Measurements from ENCODE around the gene ZNF763.
"Not testable (repeated sequence)": the region's sequence is repeated elsewhere in the genome, so short reads cannot be mapped to it uniquely, and the experiment has no call there.

The ZNF763 gene

DNA sequence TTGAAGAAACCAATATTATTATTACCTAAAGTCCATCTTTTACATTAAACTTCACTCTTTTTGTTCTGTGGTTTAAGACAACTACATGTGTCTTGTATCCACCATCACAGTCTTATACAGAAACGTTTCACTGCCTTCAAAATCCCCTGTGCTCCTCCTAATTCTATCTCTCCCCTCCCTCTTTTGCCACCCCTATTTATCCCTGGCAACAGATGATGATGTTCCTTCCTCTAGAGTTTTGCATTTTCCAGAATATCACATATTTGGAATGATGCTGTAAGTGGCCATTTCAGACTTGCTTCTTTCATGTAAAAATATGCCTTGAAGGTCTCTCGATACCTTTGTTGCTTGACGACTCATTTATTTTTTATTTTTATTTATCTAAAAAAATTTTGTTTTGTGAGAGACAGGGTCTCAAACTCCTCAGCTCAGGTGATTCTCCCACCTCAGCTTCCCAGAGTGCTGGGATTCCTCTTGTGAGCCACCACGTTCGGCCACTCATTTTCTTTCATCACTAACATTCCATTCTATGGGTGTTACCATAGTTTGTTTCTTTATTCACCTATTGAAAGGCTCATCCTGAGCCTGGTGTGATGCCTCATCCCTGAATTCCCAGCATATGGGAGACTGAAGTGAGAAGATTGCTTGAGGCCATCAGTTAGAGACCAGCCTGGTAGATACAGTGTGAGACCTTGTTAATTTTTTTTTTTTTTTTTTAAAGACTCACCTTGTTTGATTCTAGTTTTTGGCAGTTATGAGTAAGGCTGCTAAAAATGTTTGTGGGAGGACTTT lies 8.4 kb downstream of the ZNF763 start:
- DNase-seq, result no peak

DNA sequence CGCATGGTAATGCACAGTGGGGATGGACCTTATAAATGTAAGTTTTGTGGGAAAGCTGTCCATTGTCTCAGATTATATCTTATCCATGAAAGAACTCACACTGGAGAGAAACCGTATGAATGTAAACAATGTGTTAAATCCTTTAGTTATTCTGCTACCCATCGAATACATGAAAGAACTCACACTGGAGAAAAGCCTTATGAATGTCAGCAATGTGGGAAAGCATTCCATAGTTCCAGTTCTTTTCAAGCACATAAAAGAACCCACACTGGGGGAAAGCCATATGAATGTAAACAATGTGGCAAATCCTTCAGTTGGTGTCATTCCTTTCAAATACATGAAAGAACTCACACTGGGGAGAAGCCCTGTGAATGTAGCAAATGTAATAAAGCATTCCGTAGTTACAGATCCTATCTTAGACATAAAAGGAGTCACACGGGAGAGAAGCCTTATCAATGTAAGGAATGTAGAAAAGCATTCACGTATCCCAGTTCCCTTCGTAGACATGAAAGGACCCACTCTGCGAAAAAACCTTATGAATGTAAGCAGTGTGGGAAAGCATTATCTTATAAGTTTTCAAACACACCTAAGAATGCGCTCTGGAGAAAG lies 13.8 kb downstream of the ZNF763 start:
- DNase-seq, result no peak

DNA sequence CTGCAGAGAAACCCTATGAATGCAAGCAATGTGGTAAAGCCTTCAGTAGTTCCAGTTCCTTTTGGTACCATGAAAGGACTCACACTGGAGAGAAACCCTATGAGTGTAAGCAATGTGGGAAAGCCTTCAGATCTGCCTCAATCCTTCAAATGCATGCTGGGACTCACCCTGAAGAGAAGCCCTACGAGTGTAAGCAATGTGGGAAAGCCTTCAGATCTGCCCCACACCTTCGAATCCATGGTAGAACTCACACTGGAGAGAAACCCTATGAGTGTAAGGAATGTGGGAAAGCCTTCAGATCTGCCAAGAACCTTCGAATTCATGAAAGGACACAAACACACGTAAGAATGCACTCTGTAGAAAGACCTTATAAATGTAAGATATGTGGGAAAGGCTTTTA lies 14.7 kb downstream of the ZNF763 start:
- no peak for DNase-seq

GRCh38 chr19:11982526-11982925 lies 17.7 kb downstream of the ZNF763 start:
- no peak for DNase-seq

DNA sequence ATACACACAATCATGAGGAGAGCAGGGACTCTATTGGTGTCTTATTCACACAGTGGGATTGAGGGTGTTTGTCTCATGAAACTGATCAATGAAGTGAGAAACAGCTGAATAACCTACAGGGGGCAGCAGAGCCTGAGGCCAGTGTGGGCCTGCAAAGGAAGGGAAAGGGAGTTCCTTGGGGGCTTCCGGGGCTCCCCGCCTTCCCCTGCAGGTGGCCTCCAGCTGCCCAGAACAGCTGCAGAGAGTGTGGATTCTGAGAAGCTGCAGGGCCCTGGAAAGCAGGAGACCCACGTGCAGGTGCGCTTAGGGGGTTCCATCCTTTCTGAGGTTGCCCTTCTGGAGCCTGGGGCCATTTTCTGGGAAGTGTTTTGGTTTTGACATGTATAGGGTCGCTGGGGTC lies 20.1 kb downstream of the ZNF763 start:
- DNase-seq, result no peak

- DNase-seq, result no peak
These were observed 21.9 kb downstream of the ZNF763 start for GRCh38 chr19:11986754-11987153.

GRCh38 chr19:11987405-11988281 lies 22.8 kb downstream of the ZNF763 start:
- DNase-seq, result peak; percentile 83

- DNase-seq, result no peak
These were observed 24.2 kb downstream of the ZNF763 start for GRCh38 chr19:11989112-11989456.

DNA sequence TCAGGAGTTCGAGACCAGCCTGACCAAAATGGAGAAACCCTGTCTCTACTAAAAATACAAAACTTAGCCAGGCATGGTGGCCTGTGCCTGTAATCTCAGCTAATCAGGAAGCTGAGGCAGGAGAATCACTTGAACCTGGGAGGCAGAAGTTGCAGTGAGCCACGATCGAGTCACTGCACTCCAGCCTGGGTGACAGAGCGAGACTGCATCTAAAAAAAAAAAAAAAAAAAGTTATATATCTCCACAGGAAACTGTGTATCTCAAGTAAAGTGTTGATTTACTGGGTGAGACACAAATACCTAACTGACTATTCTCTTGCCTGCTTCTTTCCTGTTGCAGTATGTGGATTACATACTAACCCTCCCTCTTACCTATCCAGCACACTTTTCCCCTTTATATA lies 27.1 kb downstream of the ZNF763 start:
- DNase-seq, result not testable (repeated sequence)

DNA sequence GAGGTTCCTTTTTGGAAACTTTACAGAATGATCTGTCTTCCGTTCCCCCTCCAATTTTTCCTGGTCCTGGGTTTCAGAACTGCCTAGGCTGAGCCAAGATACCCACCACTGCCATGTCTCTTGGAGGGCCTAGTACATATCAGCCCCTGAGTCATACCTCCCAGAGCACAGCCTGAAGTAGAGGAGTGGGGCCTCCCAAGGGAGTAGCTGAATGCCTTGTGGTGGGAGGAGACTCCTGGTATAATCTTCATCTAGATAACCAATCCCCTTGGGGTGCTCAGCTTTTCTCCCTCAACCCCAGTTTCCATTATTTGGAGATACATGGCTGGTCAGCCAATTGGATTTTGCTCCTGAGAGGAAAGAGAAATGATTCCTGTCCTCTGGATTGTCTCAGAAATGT lies 30.3 kb downstream of the ZNF763 start:
- DNase-seq, result no peak

DNA sequence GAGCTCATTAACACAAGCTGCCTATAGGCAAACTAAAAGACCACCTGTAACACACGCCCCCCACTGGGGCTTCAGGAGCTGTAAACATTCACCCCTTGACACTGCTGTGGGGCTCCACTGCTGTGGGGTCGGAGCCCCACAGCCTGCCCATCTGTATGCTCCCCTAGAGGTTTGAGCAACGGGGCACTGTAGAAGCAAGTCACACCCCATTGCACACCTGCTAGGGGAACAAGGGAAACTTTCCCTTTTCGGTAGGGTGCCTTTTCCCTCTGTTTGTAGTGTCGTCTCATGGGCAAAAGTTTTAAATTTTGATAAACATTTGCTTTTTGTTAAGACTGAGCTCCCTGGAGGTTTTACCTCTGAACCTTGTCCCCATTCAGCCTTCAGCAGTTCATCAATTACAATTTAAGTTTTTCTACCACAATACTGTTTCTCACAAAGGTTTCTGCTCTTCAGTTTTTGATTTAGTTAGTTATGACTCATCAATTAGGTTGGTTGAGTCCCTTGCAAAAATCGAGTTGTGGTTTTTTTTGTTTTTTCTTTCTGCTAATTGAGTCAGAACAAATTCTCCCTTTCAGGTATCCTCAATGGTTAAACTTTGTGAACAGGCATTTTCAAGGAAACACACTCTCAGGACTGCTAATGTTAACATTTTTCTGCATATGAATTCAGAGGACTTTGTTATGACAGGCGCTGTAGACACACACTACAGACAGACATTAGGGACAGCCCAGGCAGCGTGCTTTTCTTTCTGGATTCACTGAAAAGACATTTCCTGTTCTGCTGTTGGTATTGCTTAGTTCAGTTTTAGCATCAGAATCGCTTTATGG lies 35.5 kb downstream of the ZNF763 start:
- DNase-seq, result no peak

DNA sequence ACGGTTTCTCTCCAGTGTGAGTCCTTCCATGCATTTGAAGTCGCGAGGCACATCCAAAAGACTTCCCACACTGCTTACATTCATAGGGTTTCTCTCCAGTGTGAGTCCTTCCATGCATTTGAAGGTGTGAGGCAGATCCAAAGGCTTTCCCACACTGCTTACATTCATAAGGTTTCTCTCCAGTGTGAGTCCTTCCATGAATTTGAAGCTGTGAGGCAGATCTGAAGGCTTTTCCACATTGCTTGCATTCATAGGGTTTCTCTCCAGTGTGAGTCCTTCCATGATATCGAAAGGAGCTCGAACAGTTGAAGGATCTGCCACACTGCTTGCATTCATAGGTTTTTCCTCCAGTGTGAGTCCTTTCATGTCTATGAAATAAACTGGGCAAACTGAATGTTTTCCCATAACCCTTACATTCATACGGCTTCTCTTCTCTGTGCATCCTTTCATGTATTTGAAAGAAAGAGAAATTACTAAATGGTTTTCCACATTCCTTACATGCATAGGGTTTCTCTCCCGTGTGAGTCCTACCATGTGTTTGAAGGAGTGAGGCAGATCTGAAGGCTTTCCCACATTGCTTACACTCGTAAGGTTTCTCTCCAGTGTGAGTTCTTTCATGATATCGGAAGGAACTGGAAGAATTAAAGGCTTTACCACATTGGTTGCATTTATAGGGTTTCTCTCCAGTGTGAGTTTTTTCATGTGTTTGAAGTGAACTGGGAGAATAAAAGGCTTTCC lies 50.3 kb downstream of the ZNF763 start:
- DNase-seq, result no peak

GRCh38 chr19:12015753-12016116 lies 50.9 kb downstream of the ZNF763 start:
- DNase-seq, result no peak
